HPDE6-E6E7 (cell line): ENCODE measurements around the gene NXF1.
"Not testable (repeated sequence)": the region's sequence is repeated elsewhere in the genome, so short reads cannot be mapped to it uniquely, and the experiment has no call there.

Source experiments
- DNase-seq: peaks from one replicate; pipeline ENCODE4 v3.0.0; 2011; ENCODE audit warnings: missing footprints; ENCODE audit errors: extremely low spot score

Gene NXF1

DNA sequence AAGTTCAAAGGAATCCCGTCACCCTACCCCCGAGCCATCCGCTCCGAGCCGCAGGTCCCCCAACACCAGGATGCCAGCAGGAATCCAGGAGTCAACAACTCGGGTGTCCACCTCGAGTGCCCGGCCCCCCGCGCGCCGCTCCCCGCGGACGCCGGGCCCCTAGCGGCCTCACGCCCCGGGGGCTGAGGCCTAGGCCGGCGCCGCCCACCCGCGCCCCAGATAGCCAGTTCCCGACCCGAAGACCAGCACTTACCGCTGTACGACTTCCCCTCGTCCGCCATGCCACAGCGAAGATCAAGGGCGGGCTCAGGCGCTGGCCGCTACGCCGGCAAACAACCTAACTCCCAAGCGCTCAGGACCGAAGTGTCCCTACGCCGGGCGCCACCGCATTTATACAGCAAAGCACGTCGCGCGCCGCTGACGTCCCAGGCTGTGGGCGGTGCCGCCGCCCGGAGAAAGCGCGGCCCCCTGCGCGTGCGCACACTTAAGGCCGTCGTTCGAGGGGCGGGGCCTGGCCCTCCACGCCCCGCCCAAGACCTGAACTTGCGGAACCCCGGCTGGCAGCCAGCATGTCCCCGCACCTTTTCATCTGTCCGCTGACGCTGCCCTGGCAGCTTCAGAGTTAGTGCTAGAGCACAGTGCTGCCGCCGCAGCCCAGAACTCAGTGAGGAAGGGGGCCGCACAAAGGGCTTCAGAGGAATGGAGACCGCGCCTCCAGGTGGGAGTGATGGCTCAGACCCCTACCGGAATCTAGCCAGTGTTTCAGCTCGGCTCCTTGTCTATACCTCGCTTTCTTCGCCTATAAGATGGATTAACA, at the start of gene NXF1:
Gene NXF1, minus strand, starts transcription at position 365 of the 817 bp plus-strand sequence. Its CDS starts 84 bp downstream, at position 281.
- peak; percentile 84 for DNase-seq

DNA sequence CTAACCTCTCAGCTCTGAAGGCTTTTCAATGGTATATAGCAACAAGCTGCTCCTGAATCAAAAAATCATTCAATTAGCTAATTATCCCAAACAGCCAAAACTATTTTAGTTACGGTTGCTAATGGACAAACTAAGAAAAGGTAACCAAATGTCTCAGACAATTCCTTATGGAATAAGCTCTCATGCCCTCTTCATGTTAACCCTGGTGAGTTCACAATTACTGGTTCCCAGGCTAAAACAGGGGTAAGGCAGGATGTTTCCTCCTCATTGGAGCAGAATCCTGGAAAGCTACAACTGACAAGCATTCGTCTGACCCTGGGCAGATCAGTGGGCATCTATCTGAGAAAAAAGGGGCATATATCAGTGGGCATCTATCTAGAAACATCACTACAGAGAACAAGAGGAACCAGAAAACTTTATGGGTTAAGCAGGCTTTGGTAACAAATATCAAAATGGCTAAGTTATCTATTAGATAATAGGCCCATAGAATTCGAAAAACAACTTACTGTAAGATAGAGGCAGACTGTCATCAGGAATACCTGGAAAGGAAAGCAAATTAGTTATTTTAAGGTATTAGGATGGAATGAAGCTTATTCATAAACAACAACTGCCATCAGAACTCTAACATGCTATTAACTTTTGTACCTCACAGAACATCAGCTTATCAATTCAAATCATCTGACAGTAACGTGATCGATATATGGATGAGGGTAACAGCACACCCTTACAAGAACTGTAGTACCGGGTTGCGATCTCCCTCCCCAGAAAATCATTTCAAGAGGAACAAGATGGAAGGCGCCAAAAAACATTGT, 49.0 kb upstream of the NXF1 start:
- no peak for DNase-seq

DNA sequence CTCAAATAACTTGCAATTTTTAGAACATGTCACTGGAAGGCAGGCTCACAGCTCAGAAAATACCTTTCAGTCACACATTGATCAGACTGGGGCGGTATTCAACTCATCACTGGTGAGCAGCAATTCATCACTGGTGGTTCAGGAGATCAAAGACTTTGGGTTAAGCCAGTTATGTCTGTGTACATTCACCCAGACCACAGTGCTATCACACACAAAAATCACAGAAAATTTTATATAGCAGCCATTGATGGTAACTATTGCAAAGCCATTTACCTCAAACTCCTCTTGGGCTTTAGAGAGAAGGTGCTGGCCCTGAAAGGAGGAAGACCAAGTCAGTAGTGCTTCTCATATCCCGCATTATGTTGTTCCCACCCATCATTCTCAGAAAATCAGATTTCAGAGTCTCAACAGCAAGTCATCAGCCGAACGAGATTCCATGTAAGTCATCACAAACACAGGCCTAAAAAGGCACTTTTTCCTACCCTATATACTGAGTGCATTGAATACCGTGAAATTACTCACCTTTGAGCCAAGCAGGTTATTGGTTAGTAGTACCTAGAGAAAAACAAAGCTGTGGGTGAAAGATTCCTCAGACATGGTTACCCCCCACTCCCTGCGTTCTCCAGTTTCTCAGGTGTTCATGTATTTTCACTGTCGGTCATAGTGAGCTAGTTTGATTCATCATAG, 48.2 kb upstream of the NXF1 start:
- DNase-seq = no peak

DNA sequence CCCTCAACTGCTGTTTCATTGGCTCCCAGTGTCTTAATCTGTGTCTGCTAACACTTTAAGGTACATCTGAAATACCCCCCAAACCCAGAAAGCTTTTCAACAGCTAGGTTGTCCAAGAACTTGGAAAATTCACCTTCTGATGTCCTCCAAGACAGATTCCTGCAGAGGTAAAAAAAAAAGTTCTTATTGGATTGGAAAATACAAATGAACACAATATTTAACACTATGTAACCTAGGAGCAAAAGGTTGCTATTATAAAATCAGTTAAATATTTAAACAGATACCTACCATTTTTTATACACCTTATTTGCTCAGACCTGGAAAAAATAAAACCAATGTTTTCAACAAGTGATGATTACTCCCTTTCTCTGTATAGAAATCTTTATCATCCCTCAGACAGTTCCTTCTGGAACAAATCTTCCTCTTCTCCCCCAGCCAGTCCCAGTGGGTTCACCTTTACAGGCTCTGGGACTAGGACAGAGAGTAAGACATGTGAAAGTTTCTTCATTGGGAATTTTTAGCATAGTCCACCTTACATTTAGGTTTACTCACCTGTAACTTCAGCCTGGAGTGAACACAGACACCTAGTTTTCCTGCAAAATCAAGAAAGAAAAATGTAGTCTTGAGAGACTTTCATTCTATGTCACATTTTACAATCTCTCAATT, 47.4 kb upstream of the NXF1 start:
- DNase-seq = no peak

DNA sequence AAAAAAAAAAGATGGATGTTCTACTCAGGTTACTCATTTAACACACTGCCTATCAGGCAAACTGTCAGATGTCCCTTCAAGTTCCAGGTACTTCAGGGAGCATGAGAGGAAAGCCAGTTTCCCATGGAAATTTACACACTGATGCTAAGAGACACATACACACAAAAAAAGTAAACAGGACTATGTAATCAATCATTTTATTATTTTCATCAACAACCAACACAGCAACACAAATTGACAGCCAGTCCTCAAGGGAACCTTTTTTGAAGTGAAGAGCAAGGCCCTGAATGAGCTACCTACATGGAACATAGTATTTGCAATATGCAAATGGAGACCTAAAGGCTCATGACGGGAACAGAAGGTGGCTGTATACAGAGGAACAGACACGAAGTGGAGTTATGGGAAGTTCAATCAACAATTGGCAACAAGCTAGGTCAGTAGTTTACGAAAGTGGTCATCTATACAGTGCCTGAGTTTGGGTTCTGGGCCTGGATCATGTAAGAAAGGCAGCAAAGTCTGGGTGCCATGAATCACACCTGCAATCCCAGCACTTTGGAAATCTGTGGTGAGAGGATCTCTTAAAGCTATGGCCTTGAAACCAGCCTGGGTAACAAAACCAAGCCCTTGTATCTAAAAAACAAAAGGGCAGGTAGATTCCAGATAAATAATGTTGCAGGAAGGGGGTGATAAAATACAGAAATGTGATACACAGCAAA, 46.7 kb upstream of the NXF1 start:
- no peak for DNase-seq

DNA sequence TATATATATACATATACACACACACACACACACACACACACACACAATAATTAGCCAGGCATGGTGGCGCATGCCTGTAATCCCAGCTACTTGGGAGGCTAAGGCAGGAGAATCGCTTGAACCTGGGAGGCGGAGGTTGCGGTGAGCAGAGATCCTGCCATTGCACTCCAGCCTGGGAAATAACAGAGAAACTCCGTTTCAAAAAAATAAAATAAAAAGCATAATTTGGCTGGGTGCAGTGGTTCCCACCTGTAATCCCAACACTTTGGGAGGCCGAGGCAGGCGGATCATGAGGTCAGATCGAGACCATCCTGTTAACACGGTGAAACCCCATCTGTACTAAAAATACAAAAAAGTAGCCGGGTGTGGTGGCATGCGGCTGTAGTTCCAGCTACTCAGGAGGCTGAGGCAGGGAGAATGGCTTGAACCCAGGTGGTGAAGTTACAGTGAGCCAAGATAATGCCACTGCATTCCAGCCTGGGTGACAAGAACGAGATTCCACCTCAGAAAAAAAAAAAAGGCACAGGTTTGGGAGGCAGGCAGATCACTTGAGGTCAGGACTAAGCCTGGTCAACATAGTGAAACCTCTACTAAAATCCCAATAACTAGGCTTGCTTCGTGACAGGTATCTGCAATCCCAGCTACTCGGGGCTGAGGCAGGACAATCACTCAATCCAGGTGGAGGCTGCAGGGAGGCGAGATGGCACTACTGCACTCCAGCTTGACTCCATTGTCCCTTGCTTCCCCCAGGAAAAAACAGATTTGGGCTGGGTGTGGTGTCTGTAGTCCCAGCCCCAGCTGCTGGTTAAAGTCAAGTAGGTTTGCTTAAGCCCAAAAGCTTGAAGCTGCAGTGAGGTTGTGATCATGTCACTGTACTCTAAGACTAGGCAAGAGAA, 45.9 kb upstream of the NXF1 start:
- no peak for DNase-seq

DNA sequence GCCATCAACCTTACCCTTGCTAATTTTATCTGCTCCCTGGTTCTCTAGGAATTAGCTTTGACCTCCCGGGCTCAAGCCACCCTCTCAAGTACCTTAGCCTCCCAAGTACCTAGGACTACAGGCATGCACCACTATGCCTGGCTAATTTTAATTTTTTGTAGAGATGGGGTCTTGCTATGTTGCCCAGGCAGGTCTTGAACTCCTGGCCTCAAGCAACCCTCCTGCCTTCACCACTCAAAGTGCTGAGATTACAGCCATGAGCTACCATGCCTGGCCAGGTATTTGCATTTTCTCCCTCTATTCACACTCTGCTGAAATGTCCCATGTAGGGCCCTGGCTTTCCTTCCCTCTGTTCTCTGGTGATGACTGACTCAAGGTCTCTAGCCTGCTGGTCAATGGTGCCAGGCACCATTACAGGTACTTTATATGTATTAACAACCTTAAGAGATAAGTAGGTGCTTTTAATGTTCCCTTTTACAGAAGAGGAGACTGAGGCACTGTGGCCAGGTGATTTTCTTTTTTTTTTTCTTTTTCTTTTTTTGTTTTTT, 42.6 kb upstream of the NXF1 start:
- DNase-seq = no peak

DNA sequence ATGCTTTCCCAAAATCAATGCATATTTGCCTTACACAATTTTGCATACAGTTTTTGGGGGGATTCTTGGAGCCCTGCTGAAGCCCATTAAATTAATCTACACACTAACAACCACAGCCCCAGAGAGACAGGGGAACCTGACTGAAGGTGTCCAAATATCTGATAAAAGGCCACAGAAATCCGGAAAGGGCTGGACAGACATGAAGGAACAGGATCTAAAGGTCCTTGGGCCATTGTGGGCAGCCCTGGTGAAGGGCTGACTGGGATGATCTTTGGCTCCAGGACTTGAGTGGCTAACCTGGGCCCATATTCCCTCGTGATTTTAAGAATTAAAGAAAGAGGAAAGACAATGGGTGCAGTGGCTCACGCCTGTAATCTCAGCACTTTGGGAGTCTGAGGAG, 40.9 kb upstream of the NXF1 start:
- no peak for DNase-seq

DNA sequence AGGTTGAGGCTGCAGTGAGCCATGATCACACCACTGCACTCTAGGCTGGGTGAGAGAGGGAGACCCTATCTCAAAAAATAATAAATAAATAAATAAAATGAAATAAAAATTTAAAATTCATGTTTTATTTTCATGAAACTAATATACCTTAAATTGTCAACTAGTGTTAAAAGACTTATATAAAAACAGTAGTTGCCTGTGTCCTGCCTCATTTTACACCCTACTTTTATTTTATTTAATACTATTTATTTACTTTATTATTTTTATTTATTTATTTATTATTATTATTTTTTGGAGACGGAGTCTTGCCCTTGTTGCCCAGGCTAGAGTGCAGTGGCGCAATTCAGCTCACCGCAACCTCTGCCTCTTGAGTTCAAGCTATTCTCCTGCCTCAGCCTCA, 38.9 kb upstream of the NXF1 start:
- DNase-seq = no peak

DNA sequence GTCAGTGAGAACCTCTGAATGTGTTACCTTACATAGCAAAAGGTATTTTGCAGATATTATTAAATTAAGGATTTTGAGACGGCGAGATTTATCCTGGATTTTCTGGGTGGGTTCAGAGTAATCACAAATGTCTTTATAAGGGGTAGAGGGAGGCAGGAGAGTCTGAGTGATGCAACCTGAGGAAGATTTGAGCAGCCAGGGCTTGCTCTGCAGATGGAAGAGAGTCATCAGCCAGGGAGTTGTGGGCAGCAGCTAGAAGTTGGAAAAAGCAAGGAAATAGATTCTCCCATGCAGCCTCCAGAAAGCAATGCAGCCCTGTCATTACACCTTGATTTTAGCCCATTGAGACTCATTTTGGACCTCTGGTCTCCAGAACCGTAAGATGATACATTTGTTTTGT, 38.2 kb upstream of the NXF1 start:
- no peak for DNase-seq

DNA sequence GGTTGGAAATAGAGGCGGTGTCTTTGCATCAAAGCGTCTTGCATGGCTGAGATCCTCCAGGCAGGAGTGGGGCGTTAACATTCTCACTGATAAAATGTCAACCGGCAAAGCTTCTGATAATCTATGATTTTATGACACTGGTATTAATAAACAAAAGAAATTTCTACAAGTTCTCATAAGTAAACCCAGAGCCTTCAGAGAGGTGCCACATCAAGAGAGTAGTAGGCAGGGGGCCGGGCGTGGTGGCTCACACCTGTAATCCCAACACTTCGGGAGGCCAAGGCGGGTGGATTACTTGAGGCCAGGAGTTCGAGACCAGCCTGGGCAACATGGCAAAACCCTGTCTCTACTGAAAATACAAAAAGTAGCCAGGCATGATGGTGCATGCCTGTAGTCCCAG, 37.7 kb upstream of the NXF1 start:
- not testable (repeated sequence) for DNase-seq

DNA sequence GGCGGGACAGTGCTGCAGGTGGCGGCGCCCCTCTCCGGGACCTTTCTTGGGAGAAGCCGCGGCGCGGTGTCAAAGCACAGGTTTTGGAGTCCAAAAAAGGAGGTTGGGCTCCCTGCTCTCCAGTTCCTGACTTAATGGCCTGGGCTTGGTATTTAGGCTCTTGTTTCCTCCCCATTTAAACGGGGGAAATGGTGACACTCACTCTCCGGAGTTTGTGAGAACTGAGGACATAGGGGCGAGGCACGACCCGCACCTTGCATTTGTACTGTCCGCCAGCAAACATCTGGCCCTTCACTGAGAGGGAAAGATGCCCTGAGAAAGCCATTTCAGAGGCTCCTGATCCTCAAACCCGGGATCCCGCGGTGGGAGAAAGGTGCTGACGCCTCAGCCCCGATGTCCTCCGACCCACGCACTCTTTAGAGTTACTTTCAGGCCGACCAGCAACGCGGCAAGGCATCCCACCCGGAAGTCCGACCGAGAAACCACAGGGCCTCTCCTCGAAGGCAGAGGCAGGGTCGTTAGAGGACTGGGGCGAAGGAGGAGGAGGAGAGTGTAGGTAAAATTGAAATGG, 37.0 kb upstream of the NXF1 start:
- peak; percentile 15 for DNase-seq

DNA sequence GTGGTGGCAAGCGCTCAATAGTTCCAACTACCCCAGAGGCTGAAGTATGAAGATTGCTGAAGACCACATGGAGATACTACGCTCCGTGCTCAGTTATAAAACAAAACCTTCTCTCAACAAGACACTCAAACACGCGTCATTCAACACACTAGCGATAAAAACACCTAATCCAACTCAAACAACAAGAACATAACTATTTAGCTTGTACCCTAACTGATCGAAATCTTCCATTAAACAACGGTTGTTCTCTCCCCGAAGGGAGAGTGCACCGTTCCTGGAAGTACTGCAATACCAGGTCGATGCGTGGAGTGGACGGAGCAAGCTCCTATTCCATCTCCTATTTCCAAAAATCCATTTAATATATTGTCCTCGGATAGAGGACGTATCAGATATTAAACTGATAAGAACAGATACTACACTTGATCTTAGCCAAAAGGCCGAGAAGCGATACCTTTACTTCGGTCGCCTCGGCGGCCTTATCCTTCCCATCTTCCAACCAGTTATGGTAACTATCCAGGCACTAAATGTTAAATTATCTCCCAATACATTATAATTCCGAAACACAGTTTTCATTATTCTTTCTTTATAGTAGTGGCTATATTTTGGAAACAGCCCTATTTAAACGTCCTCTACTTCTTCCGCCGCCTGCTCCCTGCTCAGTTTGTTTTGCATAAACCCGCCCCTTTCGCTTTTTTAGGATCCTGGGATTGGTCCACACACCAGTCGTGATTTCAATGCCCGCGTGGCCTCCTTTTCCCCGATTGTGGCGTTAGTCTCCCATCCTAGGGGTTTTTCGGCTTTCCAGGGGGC, 36.3 kb upstream of the NXF1 start:
- peak; percentile 90 for DNase-seq

DNA sequence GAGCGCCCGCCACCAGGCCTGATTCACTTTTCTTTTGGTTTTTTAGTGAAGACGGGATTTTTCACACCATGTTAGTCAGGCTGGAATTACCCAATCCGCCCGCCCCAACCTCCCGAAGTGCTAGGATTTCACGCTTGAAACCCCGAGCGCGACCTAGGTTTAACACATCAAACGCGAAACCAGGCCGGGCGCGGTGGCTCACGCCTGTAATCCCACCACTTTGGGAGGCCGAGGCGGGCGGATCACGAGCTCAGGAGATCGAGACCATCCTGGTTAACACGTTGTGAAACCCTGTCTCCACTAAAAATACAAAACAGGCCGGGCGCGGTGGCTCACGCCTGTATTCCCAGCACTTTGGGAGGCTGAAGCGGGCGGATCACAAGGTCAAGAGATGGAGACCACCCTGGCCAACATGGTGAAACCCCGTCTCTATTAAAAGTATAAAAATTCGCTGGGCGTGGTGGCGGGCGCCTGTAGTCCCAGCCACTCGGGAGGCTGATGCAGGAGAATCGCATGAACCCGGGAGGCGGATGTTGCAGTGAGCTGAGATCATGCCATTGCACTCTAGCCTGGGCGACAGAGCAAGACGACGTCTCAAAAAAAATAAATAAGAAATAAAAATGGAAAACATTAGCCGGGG, 35.6 kb upstream of the NXF1 start:
- not testable (repeated sequence) for DNase-seq

DNA sequence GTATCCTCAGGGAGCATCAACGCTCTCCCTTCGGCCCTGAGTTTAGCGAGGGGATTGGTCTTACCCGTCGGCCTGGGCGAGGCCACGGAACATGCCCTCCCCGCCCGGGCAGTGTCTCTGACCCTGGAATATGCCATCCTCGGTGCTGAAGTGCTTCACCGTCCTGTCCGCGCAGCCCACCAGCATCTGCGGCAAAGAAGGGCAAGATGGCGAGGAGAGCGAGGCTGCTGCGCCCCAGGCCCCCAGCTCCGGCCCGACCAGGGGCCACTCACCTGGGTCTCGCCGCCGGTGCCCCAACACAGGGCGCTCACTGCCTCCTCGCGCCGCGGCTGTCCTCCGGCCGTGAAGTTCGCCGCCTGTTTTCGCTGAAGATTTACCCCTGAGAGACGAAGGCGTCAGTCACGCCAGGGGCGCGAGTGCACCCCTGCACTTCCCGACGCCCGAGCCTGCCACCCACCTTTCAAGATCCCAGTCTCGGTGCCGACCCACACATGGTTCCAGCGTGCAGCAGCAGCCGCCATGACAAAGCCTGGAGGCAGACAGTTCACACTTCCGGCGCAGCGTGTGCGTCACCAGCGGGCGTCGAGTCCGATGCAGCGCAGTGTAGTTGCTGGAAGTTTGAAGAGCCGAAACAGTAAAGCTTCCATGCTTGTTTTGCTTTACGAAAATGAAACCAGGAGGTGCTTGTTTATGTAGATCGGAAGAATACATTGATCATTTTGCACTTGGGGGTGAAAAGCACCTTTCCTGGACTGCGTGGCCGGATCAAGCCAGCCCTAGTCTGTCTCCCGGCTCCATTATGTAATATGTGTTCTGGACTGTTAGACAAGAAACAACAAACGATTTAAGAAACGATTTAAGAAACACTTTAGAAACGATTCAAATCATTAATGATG, 34.1 kb upstream of the NXF1 start, which contains the start of gene WDR74:
Gene WDR74, minus strand, starts transcription at position 541 of the 896 bp plus-strand sequence. Its CDS starts 20 bp downstream, at position 521.
- peak; percentile 83 for DNase-seq

DNA sequence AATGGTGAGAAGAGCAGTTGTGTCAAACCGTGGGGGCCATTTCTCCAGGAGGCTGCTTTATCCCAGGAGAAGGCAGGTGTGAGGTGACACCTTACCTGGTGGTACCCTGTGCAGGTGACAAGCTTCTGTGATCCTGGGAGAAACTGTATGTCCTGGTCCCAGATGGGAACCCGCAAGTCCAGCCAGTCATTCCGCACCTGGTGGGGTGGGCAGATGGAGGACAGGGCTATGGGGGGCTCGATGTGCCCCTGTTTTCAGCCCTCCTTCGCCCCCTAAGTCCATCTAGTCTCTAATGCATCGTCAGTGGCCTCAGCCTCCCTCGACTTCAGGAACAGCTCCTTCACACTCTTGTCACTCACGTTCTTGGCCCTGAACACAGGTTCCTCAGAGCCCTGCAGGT, 30.1 kb upstream of the NXF1 start:
- DNase-seq = no peak
